M059J (cell line): Measurements from ENCODE around the gene SAFB2. TPM values are rescaled to one million over a fixed set of nuclear protein-coding genes. Genes with fewer than 3 reads are reported as not detected.

Experiments
- DNase-seq: peaks from one replicate; pipeline ENCODE4 v3.0.0-alpha.2; 2012; ENCODE audit warnings: low read depth
- total RNA-seq: library from RNA; depleted of rRNA; stranded (reverse); fragments of >200 nt; shearing (Covaris generic); gene quantifications from 2 replicates; pipeline ENCODE4 v1.2.3, GENCODE V29; 2014; rRNA removed

SAFB2 gene
- total RNA-seq: 12.6 and 21.0 TPM in 2 replicates

DNA sequence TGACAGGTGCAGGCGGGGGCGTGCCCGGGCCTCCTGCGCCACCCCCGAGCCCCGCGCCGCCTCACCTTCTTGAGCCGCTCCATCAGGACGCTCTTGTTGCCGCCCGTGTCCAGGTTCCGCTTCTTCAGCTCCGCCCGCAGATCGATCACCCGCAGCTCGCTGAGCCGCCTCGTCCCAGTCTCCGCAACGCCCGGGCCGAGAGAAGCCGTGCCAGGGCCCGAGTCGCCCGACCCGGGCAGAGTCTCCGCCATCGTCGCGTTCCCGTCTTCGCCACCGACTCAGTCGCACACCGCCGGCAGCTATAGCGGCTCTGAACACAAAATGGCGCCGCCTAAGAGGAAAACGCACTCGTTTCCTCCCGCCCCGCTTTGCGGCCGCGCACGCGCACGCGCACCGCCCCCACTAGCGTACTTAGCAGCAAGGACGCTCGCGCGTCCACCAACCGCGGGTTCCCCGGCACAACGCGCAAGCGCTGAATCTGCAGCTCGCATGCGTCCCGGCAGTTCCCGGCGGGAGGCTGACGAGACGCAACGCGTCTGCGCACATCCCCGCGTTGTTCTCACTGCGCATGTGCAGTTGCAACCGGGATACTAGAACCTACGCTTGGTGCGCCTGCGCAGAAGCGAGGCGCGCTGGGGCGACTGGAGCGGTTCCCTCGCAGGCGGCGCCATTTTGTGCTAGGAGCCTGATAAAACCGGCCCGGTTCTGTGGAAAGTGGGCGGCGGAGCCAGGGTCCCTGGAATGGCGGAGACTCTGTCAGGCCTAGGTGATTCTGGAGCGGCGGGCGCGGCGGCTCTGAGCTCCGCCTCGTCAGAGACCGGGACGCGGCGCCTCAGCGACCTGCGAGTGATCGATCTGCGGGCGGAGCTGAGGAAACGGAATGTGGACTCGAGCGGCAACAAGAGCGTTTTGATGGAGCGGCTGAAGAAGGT is at the start of gene SAFB2, which contains the start of gene SAFB:
Gene SAFB2, minus strand, starts transcription at position 312 of the 932 bp plus-strand sequence. Its CDS starts 61 bp downstream, at position 251.
Gene SAFB, plus strand, starts transcription at position 619 of the 932 bp plus-strand sequence. Its CDS starts 123 bp downstream, at position 742.
- peak; percentile 99 for DNase-seq

DNA sequence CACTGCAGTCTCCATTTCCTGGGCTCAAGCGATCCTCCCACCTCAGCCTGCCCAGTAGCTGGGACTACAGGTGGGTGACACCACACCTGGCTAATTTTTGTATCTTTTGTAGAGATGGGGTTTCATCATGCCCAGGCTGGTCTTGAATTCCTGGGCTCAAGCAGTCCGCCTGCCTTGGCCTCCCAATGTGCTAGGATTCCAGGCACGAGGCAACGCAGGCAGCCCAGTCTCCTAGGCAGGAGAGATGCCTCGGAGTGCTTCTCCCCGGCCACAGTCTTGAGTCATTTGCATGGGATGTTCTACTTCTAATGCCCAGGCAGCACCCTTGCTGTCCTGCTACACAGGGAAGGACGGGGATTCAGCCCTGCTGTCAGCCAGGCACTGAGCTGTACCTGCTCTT is 49.0 kb upstream of the SAFB2 start:
- no peak for DNase-seq

DNA sequence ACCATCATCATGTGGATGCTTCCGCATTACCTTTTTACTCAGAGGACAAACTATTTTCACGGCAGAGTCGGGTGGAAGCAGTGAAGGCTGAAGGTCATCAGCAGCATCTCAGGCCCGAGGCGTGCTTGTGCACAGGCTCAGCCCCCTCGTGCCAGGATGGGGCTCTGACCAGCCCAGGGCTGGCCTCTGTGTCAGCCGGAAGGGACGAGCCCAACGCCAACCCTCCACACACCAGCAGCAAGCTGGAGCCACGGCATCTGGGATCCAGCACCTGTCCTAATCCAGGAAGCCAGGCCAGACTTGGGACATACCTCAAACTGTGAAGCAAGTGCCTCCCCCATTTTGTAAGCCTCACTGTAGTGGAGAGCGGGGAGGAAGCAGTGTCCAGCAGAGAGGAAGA is 46.6 kb upstream of the SAFB2 start:
- no peak for DNase-seq

DNA sequence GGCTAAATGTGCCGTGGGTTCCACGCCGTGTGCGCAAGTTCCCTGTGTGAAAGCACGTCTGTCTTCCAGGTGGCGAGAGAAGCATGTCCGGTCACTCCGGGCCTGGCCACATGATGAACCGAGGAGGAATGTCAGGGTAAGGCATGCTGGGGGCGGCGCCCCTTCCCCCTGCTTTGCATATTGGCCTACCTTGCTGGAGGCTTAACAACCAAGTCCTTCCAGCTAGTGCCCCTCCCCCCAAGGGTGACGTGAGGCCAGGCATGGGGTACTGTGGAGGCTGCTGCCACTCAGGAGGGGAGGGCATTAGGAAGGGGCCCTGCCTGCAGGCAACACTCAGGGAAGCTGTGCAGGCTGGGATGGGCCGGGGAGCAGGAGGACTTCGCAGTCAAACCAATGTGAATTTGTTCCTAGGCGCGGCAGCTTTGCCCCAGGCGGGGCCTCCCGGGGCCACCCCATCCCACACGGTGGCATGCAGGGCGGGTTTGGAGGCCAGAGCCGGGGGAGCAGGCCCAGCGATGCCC is 45.2 kb upstream of the SAFB2 start:
- DNase-seq: no peak

DNA sequence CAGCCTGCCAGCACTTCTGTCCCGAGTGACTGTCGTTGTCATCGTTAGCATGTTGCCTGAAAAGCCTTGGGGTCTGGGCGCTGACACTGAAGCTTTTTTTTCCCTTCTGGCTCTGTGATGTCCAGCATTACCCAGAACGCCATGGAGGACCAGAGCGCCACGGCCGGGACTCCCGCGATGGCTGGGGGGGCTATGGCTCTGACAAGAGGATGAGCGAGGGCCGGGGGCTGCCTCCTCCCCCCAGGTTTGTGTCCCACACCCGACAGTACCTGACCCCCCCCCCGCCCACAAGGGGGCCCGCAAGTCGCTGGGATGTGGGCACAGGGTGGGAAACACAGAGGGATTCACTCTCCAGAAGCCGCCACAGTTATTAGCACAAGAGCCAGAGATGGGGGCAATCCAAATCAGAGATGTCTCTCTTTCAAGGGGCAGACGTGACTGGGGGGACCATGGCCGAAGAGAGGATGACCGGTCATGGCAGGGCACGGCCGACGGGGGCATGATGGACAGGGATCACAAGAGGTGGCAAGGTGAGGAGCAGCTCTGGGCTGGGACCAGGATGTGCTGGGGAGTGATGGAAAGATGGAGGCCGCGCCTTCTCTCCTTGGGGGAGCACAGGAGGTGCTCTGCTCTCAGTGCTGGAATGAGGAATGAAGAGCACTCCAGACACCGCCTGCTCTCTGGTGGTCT is 44.5 kb upstream of the SAFB2 start:
- DNase-seq: no peak

DNA sequence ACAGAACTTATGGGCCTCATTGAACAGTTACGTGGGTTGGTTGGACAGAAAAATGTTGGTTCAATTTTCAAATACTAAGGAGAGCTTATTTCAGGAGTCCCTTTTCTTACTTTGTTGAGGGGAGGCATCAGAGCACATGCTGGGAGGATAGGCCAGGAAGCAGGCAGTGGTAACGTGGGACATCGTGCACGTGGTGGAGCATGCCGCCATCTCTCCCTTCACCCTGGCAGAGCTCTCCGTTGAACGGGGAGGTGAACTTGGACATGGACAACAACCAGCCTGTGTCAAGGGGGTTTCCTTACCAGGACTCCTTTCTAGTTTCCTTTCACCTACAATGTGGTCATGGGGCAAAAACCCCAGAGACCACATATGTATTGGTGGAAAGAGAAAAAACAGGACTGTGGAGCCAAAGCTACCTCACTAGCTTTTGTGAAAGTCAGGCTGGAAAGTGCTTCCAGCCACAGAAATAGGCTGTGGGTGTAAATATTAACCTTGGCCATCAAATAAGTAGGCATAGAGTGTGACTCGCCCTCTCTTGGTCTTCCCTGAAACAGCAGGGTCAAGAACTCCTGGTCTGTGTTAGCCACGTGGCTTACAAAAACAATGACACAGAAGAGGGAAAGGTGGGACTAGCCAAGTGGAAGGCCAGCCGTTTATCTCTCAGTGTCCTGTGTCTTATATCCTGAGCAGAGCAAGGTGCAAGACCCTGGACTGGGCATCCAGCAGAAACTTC is 43.4 kb upstream of the SAFB2 start:
- peak; percentile 67 for DNase-seq

DNA sequence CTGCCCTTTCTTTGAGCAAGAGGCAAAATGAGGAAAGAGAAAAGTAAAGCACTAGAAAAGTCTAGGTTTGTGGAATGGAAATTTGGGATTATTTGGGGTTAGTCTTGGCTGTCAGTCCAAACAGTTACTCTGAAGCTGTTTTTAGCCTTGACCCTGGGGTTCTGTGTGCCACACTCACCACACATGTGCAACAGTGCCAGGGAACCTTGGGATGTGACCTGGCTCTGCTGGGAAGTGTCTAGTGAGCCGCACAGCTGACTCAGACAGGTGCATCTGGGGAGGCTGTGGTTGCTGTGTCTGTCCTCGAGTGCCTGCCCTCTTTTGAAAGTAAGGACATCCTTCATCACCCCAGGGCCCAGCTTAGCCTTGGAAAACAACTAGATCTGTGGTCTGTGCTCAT is 41.9 kb upstream of the SAFB2 start:
- DNase-seq: no peak

DNA sequence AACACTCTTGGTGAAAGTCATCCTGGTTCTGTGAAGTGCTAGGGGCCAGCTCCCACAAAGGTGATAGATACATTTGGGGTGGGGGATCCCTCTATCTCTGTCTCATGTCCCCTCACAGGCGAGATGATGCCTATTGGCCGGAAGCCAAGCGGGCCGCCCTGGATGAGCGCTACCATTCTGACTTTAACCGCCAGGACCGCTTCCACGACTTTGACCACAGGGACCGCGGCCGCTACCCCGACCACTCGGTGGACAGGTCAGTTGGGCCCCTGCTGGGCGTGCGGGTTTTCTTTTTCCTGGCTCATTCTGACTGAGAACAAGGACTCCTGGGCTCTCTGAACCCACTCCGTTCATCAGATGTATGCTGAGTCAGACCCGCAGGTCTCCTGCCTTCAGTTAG is 41.3 kb upstream of the SAFB2 start:
- DNase-seq: no peak

DNA sequence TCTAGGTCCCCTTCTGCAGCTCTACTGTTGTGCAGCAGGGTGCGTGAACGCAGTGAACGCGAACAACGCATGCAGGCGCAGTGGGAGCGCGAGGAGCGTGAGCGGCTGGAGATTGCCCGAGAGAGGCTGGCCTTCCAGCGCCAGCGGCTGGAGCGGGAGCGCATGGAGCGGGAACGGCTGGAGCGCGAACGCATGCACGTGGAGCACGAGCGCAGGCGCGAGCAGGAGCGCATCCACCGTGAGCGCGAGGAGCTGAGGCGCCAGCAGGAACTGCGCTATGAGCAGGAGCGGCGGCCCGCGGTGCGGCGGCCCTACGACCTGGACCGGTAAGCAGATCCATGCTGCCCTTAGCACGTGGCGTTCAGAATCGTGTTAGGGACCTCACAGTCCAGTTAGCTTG is 38.9 kb upstream of the SAFB2 start:
- no peak for DNase-seq

DNA sequence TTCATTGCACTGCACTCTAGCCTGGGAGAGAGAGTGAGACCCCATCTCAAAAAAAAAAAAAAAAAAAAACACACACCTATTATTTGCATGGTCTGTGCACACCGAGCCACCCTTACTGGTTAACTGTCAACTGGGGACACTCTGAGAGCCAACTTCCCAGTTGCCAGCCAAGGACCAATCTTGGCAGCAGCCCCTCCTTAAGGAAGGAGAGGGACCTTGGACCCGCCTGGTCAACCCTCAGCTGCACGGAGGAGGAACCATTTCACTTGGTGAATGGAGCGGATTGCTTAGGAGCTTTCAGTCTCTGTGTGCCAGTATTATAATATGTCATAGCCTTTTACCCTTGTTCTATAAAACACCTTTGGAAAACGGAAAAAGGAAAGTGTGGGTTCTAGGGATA is 32.8 kb upstream of the SAFB2 start:
- no peak for DNase-seq

DNA sequence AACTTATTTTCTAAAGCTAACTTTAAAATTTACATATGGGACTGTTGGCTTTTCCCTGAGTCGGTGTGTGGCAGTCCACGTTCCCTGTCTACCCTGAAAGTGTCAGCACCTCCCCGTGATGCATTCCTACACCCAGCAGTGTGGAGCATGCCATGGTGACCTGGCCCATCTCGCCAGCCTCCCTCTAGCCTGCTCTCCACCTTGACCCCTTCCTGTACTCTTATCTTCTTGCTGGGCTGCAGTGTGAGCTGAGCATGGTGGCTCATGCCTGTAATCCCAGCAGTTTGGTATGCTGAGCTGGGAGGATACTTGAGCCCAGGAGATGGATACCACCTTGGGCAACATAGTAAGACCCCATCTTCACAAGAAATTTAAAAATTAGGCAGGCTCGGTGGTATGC is 32.4 kb upstream of the SAFB2 start:
- DNase-seq: no peak

DNA sequence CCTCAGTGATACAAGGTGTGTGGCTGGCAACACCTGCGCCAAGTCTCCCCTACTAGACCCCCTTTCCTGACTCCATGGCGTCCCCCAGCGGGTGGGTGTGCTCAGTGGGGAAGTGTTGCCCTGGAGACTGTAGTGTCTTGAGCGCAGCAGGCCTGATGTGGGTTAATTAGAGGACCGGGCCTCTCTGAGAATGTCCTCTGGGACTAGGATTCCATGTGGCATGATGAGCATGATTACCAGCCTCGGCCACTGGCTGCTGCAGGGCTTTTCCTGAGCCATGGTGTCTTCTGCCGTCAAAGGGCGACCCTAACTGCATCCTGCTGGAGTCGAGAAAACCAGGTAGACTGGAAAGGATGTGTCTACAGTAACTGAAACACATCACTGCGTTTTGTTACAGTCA is 29.7 kb upstream of the SAFB2 start:
- DNase-seq: no peak

DNA sequence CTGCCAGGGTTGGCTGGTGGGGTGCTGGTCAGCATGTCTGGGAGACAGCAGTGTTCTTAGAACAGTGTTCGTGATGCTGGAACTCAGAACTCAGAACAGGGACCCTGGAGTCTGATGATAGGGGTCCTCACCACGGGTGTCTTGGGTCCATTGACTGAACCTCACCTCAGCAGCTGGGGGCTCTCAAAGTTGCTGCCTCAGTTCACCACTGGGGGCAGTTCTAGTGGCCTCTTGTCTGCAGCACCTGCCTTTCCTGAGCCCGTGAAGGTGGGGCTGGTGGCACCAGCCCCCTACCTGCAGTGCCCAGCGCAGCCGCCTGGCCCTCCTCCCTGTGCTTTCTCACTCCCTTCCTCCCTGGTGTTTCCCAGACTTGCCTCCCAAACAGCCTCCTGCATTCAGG is 28.8 kb upstream of the SAFB2 start:
- DNase-seq: no peak

DNA sequence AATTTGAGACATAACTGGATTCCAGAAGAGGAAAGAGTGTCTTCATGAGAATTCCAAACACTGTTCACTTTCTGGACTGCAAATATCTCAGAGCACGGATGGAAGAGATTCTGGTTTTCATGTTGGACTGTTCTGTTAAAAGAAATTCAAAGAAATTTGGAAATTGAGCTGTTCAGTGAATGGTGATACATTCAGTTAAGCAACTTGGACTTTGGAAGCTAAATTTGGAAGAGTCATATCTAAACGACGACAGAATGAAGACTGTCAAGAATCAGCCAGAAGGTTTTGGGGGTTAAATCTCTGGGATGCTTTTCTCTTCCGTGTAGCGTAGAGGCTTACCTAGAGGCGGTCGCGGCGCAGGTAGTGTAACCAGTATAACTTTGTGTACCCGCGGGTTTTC is 25.9 kb upstream of the SAFB2 start:
- DNase-seq: no peak

DNA sequence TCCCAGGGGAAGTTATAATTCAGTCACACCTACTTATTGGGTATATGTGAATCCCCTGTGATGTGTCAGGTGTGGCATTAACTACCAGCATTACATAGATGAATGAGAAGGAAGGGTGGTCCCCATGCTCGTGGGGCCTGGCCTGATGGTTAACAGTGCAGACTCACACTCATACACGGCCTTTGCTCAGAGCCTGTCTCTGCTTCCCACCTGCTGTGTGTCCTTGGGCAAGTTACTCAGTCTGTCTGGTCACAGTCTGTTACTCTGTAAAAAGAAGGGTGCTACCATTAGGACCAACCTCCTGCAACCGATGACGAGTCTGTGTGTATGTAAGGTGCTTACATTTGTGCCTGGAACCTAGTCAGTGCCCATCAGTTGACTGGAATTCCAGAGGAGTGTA is 24.1 kb upstream of the SAFB2 start:
- DNase-seq: no peak

DNA sequence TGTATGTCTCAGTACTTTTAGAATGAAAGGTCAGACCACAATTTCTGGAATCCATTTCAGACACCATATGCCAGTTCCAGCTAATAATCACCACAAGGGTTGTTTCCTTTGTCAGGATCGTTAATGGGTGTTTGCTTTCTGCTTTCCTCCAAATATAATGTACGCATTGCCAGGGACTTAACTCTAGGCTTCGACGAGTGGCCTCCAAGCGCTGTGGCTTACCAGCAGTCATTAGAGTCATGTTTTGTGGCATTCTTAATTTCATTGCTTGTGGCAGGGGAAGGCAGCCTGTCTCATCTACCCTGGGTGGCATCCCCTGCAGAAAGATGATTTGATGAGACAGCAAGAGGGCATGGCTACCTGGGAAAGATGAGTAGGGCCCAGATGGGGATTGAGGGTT is 22.8 kb upstream of the SAFB2 start:
- DNase-seq: no peak

DNA sequence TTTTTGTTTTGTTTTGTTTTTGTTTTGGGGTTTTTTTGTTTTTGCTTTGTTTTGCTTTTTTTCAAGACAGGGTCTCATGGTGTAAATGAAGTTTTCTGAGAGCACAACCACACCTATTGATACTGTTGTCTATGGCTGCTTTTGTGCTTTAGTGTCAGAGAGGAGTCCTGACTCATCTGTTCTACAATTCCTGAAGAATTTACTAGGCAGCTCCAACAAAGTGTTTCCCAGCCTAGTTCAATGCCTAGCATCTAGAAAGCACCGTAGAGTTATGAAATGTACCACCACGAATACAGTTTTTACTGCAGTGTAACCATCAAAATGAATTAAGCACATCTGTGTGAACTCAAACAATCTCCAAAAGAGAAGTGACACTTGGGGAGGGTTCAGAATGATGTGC is 21.5 kb upstream of the SAFB2 start:
- no peak for DNase-seq

DNA sequence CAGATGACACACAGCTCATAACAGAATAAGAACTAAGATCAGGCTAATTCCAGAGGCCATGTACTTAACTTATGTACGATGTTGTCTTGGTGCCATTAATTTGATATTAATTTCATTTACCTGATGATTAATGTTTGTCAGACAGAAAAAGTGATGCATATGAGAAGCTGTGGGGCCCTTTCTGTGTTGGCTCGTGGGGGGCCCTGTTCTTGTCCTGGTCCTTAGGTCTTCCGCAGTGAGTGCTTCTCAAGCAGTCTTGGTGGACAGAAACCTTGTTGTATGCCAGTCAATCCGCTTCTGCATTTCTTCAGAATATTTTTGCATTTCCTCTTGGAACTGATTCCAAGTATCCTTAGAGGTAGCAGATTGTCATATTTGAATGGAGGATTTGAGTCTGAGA is 20.5 kb upstream of the SAFB2 start:
- DNase-seq: no peak

DNA sequence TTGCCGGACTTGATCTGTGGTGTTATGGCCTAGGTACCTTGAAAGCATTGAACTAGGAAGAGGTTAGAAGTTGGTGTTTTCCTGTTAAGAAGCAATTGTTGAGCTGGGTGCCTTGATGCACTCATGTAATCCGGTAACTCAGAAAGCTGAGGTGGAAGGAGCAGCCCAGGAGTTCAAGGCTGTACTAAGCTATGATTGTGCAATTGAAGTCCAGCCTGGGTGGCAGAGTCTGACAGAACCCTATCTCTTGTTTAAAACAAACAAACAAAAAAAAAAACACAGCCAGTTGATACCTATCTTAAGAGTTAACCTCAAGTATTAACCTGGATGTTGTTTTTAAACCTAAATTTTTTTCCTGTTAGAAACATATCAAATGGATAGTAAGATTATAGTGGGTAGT is 19.6 kb upstream of the SAFB2 start:
- DNase-seq: no peak

DNA sequence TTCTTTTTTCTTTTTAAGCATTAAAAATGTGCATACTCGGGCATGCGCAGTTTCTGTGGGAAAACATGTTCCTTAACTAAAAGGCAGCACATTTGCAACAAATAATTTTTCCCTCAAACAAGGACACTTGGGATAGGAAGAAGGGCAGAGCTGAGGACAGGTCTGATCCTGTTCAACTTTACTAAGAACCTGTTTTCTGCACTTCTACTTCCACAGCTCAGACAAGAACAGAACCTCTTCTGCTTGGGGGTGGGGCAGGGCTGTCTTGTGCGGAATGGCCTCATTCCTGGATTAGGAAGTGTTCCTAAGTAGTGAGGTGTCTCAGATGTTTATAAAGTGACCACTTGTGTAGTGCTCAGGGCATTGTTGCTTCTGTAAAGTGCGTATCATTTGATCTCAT is 18.6 kb upstream of the SAFB2 start:
- DNase-seq: no peak

DNA sequence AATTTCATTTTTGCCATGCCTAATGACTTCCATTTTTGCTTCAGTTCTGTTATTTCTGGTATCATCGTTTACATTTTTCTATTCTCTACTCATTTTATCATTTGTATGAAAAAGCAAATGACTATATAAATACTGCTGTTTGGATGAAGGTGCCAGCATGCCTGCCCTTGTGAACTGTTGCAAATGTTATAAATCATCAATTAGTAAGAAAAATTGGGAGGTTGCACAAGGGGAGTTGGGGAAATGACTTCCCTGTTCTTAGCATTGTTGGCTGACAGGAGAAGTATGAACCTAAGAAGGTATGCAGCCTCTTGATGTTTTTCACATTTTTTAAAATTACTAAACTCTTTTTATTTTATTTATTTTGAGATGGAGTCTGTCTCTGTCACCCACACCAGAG is 15.4 kb upstream of the SAFB2 start:
- no peak for DNase-seq

DNA sequence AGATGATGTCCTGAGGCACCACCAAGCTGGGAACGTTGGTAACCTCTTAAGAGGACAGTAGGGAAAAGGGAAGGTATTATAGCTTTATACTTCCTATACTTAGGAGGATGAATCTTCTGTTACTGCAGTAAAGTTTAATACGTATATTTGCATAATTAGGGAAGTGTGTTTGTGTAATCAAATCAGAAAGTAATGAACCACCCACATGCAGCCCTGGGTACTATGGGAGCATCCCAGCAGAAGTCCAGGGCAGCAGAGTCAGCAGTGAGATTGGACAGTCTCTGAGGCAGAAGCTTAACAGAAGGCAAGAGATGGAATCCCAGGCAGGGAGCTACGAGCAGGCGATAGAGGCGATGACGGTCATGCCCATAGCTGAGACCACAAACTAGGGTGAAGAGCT is 12.9 kb upstream of the SAFB2 start:
- no peak for DNase-seq
